ENCODE results near the gene RAB28. TPM values are rescaled to one million over a fixed set of nuclear protein-coding genes. Genes with fewer than 3 reads are reported as not detected.

Gene RAB28
- total RNA-seq, 1 donor, result 12.3 TPM

GRCh38 chr4:13436962-13437361 lies 47.2 kb downstream of the RAB28 start:
- Histone ChIP-seq H3K36me3 (ENCODE audit: insufficient read depth, low read length) (no peaks in the 10 kb centered on the region), H2AFZ (ENCODE audit: low read length) (no peak overlapping the region), H3K4me2 (ENCODE audit: insufficient read depth, low read length) (no peak overlapping the region), H3K4me3 (ENCODE audit: insufficient read depth, low read length) (no peak overlapping the region), H3K9me3 (ENCODE audit: low read depth, low read length) (no peaks in the 10 kb centered on the region), H3K4me1 (ENCODE audit: insufficient read depth, low read length) (no peaks in the 10 kb centered on the region), H3K79me2 (ENCODE audit: insufficient read depth, low read length) (peaks cover 24% of the 10 kb centered on the region), H3K27me3 (ENCODE audit: insufficient read depth, low read length) (no peaks in the 10 kb centered on the region), H3K27ac (ENCODE audit: low read depth, low read length) (no peak overlapping the region), H4K20me1 (ENCODE audit: insufficient read depth, low read length) (peaks cover under 1% of the 10 kb centered on the region)
- no peak for DNase-seq (ENCODE audit: insufficient read length, low spot score, missing footprints)
- no peak for TF ChIP-seq CTCF (IDR thresholded peaks at IDR 0.05; ENCODE audit: extremely low read depth, low read depth, low read length)

DNA sequence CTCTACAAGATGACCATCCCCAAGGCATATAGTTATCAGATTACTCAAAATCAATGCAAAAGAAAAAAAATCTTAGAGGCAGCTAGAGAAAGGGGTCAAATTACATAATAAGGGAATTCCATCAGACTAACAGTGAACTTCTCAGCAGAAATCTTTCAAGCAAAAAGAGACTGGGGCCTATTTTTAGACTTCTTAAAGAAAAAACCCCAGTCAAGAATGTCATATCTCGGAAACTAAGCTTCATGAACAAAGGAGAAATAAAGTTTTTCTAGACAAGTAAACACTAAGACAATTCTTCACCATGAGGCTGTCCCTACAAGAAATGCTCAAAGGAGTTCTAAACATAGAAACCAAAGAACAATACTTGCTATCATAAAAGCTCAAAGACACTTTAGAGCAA lies 51.7 kb downstream of the RAB28 start:
- peaks cover 37% of the 10 kb centered on the region for H3K79me2 ChIP-seq (ENCODE audit: insufficient read depth, low read length)
- no peaks in the 10 kb centered on the region for H3K4me1 ChIP-seq (ENCODE audit: insufficient read depth, low read length)
- DNase-seq (ENCODE audit: insufficient read length, low spot score, missing footprints), result no peak
- H3K9me3 ChIP-seq (ENCODE audit: low read depth, low read length), result no peaks in the 10 kb centered on the region
- H3K27me3 ChIP-seq (ENCODE audit: insufficient read depth, low read length), result no peaks in the 10 kb centered on the region
- H3K4me3 ChIP-seq (ENCODE audit: insufficient read depth, low read length), result no peak overlapping the region
- no peak overlapping the region for H3K27ac ChIP-seq (ENCODE audit: low read depth, low read length)
- no peaks in the 10 kb centered on the region for H3K36me3 ChIP-seq (ENCODE audit: insufficient read depth, low read length)
- H4K20me1 ChIP-seq (ENCODE audit: insufficient read depth, low read length), result peaks cover 4% of the 10 kb centered on the region
- no peak overlapping the region for H2AFZ ChIP-seq (ENCODE audit: low read length)
- H3K4me2 ChIP-seq (ENCODE audit: insufficient read depth, low read length), result no peak overlapping the region
- no peak for TF ChIP-seq CTCF (IDR thresholded peaks at IDR 0.05; ENCODE audit: extremely low read depth, low read depth, low read length)

DNA sequence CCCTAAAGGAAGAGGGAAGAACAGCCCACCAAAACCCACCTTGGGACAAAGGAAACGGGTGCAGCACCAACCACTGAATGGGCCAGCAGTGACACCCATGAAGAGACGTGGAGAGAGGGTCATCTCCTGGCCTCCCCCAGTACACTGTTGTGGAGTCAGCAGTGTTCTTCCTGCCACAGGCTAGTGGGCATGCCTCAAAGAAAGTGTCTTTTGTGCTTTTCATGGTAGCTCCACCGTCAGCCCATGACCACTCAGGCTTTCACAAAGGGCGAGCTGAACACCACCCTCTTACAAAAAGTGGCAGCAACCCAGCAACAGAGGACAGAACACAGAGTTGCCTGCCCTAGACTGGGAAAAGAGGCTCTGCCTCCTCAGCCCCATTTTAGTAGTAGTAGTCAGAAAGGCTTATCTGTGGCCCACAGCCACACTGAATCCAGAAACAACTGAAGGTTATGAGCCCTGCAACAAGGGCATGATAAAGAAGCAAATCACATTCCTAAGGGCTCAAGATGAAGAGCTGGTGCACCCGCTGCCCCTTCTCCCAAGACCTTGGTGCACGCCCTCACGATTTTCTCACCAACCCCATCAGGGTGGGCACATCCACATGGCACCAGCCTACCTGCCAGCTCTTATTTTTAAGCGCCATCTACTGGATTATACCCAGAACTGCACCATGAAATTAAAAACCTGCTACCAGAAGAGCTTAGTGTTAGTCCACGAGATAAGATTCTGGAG lies 53.1 kb downstream of the RAB28 start:
- peak; percentile 37 for TF ChIP-seq CTCF (IDR thresholded peaks at IDR 0.05; ENCODE audit: extremely low read depth, low read depth, low read length)
- no peaks in the 10 kb centered on the region for H3K4me1 ChIP-seq (ENCODE audit: insufficient read depth, low read length)
- H3K4me3 ChIP-seq (ENCODE audit: insufficient read depth, low read length), result no peak overlapping the region
- H3K27ac ChIP-seq (ENCODE audit: low read depth, low read length), result no peak overlapping the region
- H3K79me2 ChIP-seq (ENCODE audit: insufficient read depth, low read length), result peaks cover 35% of the 10 kb centered on the region
- H2AFZ ChIP-seq (ENCODE audit: low read length), result no peak overlapping the region
- no peak overlapping the region for H3K4me2 ChIP-seq (ENCODE audit: insufficient read depth, low read length)
- no peaks in the 10 kb centered on the region for H3K36me3 ChIP-seq (ENCODE audit: insufficient read depth, low read length)
- H3K27me3 ChIP-seq (ENCODE audit: insufficient read depth, low read length), result no peaks in the 10 kb centered on the region
- no peaks in the 10 kb centered on the region for H3K9me3 ChIP-seq (ENCODE audit: low read depth, low read length)
- H4K20me1 ChIP-seq (ENCODE audit: insufficient read depth, low read length), result peaks cover 4% of the 10 kb centered on the region
- DNase-seq (ENCODE audit: insufficient read length, low spot score, missing footprints), result no peak

DNA sequence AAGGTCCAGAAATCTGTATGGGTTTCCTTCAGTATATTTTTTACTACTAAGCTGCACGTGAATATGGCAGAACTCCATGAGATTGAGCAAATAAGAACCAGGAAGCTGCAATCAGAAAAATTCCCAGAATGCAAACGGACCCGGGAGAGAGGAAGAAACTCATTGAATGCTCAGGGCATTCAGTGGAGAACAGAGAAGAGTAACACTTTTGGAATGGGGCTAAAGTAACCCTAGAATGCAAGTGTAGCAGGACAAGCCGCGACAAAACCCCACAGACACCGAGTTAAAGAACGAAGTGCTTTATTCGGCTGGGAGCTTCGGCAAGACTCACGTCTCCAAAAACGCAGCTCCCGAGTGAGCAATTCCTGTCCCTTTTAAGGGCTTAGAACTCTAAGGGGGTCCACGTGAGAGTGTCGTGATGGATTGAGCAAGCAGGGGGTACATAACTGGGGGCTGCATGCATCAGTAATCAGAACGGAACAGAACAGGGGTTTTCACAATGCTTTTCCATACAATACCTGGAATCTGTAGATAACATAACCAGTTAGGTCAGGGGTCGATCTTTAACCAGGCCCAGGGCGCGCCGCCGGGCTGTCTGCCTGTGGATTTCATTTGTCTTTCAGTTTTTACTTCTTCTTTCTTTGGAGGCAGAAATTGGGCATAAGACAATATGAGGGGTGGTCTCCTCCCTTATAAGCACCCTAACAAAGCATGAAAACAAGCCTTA lies 56.4 kb downstream of the RAB28 start:
- DNase-seq (ENCODE audit: insufficient read length, low spot score, missing footprints), result no peak

More for the DNA sequence above, 56.4 kb downstream of the RAB28 start:
- H4K20me1 ChIP-seq (ENCODE audit: insufficient read depth, low read length), result peaks cover 4% of the 10 kb centered on the region
- H3K4me1 ChIP-seq (ENCODE audit: insufficient read depth, low read length), result no peaks in the 10 kb centered on the region
- no peaks in the 10 kb centered on the region for H3K9me3 ChIP-seq (ENCODE audit: low read depth, low read length)
- H3K27ac ChIP-seq (ENCODE audit: low read depth, low read length), result no peak overlapping the region
- no peak overlapping the region for H3K4me2 ChIP-seq (ENCODE audit: insufficient read depth, low read length)
- H3K27me3 ChIP-seq (ENCODE audit: insufficient read depth, low read length), result no peaks in the 10 kb centered on the region
- TF ChIP-seq CTCF (IDR thresholded peaks at IDR 0.05; ENCODE audit: extremely low read depth, low read depth, low read length), result no peak
- no peak overlapping the region for H2AFZ ChIP-seq (ENCODE audit: low read length)
- no peaks in the 10 kb centered on the region for H3K36me3 ChIP-seq (ENCODE audit: insufficient read depth, low read length)
- H3K79me2 ChIP-seq (ENCODE audit: insufficient read depth, low read length), result peaks cover 15% of the 10 kb centered on the region
- no peak overlapping the region for H3K4me3 ChIP-seq (ENCODE audit: insufficient read depth, low read length)

Measured in osteoblast (primary cell).